DOHH2 (cell line): ENCODE results near the gene KCNH1.

Experiments used
- EZH2phosphoT487 ChIP-seq: fragments of 200-600 bp; sonication (generic); IDR thresholded peaks from 2 replicates; pipeline ENCODE4 v1.6.1; 2017; ENCODE audit warnings: borderline replicate concordance, mild to moderate bottlenecking, antibody characterized with exemption, low read length, moderate library complexity, mixed read lengths
- TF ChIP-seq, protein P1 (sequence below): fragments of 200-600 bp; sonication (generic); IDR thresholded peaks from one replicate; pipeline ENCODE4 v1.5.1; 2014; ENCODE audit warnings: antibody characterized with exemption, mild to moderate bottlenecking, low read depth, low read length; ENCODE audit not compliant: poor library complexity, severe bottlenecking

DNA sequence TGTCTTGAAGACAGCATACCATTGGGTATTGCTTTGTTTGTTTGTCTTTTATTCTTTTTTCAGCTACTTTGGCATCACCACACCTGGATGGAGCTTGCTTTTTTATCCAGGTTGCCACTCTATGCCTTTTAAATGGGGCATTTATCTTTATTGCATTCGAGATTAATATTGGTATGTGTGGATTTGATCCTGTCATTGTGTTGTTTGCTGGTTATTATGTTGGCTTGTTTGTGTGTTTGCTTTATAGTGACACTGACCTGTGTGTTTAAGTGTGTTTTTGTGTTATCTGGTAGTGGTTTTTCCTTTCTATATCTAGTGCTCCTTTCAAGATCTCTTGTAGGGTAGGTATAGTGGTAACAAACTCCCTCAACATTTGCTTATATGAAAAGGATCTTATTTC is 24.9 kb upstream of the KCNH1 start:
- TF ChIP-seq, protein P1, sequence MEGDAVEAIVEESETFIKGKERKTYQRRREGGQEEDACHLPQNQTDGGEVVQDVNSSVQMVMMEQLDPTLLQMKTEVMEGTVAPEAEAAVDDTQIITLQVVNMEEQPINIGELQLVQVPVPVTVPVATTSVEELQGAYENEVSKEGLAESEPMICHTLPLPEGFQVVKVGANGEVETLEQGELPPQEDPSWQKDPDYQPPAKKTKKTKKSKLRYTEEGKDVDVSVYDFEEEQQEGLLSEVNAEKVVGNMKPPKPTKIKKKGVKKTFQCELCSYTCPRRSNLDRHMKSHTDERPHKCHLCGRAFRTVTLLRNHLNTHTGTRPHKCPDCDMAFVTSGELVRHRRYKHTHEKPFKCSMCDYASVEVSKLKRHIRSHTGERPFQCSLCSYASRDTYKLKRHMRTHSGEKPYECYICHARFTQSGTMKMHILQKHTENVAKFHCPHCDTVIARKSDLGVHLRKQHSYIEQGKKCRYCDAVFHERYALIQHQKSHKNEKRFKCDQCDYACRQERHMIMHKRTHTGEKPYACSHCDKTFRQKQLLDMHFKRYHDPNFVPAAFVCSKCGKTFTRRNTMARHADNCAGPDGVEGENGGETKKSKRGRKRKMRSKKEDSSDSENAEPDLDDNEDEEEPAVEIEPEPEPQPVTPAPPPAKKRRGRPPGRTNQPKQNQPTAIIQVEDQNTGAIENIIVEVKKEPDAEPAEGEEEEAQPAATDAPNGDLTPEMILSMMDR = no peak
- no peak for TF ChIP-seq EZH2phosphoT487
